GM21447 (cell line): Measurements from ENCODE around the gene PLPPR3.

ENCODE experiments used
- ATAC-seq: cut with Tn5 transposase; IDR thresholded peaks from one replicate; pipeline ENCODE4 v1.9.1; 2021; ENCODE audit not compliant: unreplicated experiment

The PLPPR3 gene

GRCh38 chr19:778910-779653 is 42.7 kb downstream of the PLPPR3 start:
- no peak for ATAC-seq

GRCh38 chr19:776549-776948 is 45.2 kb downstream of the PLPPR3 start:
- no peak for ATAC-seq

- no peak for ATAC-seq
Observed at GRCh38 chr19:772730-773436, 48.9 kb downstream of the PLPPR3 start.

- ATAC-seq: no peak
Observed at GRCh38 chr19:772063-772462, 49.7 kb downstream of the PLPPR3 start.

- no peak for ATAC-seq
Observed at GRCh38 chr19:771332-771785, 50.4 kb downstream of the PLPPR3 start.

- ATAC-seq: no peak
Observed at GRCh38 chr19:769616-770015, 52.1 kb downstream of the PLPPR3 start.

GRCh38 chr19:768424-768823 is 53.3 kb downstream of the PLPPR3 start:
- no peak for ATAC-seq

GRCh38 chr19:765179-765738 is 56.5 kb downstream of the PLPPR3 start:
- no peak for ATAC-seq

- no peak for ATAC-seq
Observed at GRCh38 chr19:764301-764700, 57.5 kb downstream of the PLPPR3 start.

GRCh38 chr19:763869-764268 is 57.9 kb downstream of the PLPPR3 start:
- no peak for ATAC-seq

GRCh38 chr19:763181-763580 is 58.6 kb downstream of the PLPPR3 start:
- no peak for ATAC-seq
